Measurements from ENCODE around the gene CLEC18A.

Gene CLEC18A

GRCh38 chr16:69910964-69911363 lies 40.2 kb upstream of the CLEC18A start:
- no peak overlapping the region for H3K4me3 ChIP-seq (ENCODE audit: low read depth, low read length)
- no peak for TF ChIP-seq CTCF (IDR thresholded peaks at IDR 0.05; ENCODE audit: low read depth, low read length)

DNA sequence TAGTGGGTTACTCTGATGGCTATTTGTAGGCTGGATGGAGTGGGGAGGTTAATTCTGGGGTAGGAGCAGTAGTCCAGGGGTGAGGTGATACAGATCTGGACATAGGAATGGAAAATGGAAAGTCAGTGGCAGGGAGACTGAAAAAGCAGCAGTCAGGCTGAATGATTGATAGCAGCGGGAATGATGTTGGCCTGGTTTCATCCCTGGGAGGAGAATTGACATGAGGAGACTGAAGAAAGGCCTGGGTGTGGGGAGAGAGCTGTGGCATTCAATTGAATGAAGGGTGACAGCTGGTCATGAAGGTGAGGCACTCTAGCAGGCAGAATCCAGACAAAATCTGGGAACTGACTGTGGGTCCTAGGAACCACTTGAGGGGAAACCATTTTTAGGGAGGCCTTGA lies 34.7 kb upstream of the CLEC18A start:
- no peak for TF ChIP-seq CTCF (IDR thresholded peaks at IDR 0.05; ENCODE audit: low read depth, low read length)
- H3K4me3 ChIP-seq (ENCODE audit: low read depth, low read length): no peak overlapping the region

DNA sequence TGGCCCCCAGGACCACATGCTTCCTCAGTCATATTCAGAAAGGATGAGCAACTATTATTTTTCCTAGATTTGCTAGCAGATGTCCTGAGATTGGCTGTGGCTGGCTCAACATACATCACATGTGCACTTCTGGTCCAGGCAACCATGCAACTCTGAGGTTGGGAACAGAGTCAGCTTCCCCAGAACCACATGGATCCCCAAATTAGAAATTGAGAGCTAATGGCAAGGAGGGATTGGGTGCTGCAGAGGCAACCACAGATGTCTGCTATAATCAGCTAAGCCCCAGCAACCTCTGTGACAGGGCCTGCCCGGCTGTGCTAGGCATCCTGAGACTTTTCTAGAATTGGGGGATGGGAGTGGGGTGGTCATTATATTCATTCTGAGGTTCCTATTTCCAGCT lies 33.8 kb upstream of the CLEC18A start:
- no peak overlapping the region for H3K4me3 ChIP-seq (ENCODE audit: low read depth, low read length)
- TF ChIP-seq CTCF (IDR thresholded peaks at IDR 0.05; ENCODE audit: low read depth, low read length): no peak

GRCh38 chr16:69917739-69918138 lies 33.4 kb upstream of the CLEC18A start:
- peak overlapping the region; percentile 51 for H3K4me3 ChIP-seq (ENCODE audit: low read depth, low read length)
- TF ChIP-seq CTCF (IDR thresholded peaks at IDR 0.05; ENCODE audit: low read depth, low read length): no peak

GRCh38 chr16:69918241-69918640 lies 32.9 kb upstream of the CLEC18A start:
- H3K4me3 ChIP-seq (ENCODE audit: low read depth, low read length): peak overlapping the region; percentile 51
- no peak for TF ChIP-seq CTCF (IDR thresholded peaks at IDR 0.05; ENCODE audit: low read depth, low read length)

GRCh38 chr16:69921127-69921526 lies 30.0 kb upstream of the CLEC18A start:
- no peak overlapping the region for H3K4me3 ChIP-seq (ENCODE audit: low read depth, low read length)
- TF ChIP-seq CTCF (IDR thresholded peaks at IDR 0.05; ENCODE audit: low read depth, low read length): no peak

DNA sequence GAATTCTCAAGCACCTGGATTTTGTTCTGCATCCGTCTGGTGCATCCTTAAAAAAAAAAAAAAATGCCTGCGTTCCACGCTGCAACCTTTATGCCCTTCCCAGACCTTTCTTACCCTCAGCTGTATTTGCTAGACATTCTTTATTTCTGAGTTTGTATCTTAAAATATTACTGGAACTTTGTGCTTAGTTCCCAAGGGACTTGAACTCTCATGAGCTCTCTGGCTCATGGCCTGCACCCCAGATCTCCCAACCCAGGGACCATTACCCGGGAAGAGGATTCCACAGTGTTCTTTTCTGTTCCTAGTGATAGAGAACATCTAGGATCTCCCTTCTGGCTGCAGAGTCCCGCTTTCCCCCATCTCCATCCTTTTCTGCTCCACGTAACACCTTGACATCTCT lies 28.9 kb upstream of the CLEC18A start:
- H3K4me3 ChIP-seq (ENCODE audit: low read depth, low read length): no peak overlapping the region
- TF ChIP-seq CTCF (IDR thresholded peaks at IDR 0.05; ENCODE audit: low read depth, low read length): no peak
